PC-3 (cell line): ENCODE measurements around the gene SLC45A3. TPM values are rescaled to one million over a fixed set of nuclear protein-coding genes. Genes with fewer than 3 reads are reported as not detected.

Experiments used
- ATAC-seq: fragments of 200-7000 bp; cut with Tn5 transposase; 2 replicates; pipeline ENCODE4 v1.9.1; 2020; ENCODE audit warnings: mild to moderate bottlenecking, moderate library complexity
- BruUV-seq: library from RNA; stranded (reverse); fragments of 400-500 nt; replicated peaks from 2 replicates; lab custom pipeline; 2021; lab: Mats Ljungman, UMichigan
- CTCF ChIA-PET: fragments of 300-600 bp; sonication (Branson Sonifier 250); formaldehyde crosslinking; loops from one replicate; lab custom pipeline; 2022; ENCODE audit warnings: antibody characterized with exemption; lab: Charles Lee
- POLR2A ChIA-PET: fragments of 300-600 bp; sonication (Branson Sonifier 250); formaldehyde crosslinking; loops from one replicate; lab custom pipeline; 2022; ENCODE audit warnings: antibody characterized with exemption; ENCODE audit not compliant: unreplicated experiment; lab: Charles Lee
- DNase-seq: peaks from one replicate; pipeline ENCODE4 v3.0.0-alpha.2; 2015
- H2AFZ ChIP-seq: fragments of 300-600 bp; sonication (generic); 2 replicates; pipeline ENCODE4 v1.6.0; 2016; ENCODE audit warnings: antibody characterized with exemption, low read length
- H3F3A ChIP-seq: fragments of 300-600 bp; sonication (generic); one replicate; pipeline ENCODE4 v1.6.0; 2017; ENCODE audit warnings: antibody characterized with exemption, low read length, control low read depth, mild to moderate bottlenecking; ENCODE audit not compliant: unreplicated experiment
- H3K27ac ChIP-seq: fragments of 300-600 bp; sonication (generic); 2 replicates; pipeline ENCODE4 v1.5.1; 2016; ENCODE audit warnings: mild to moderate bottlenecking, low read length
- H3K27me3 ChIP-seq: fragments of 300-600 bp; sonication (generic); 2 replicates; pipeline ENCODE4 v1.6.1; 2016; ENCODE audit warnings: low read length, mixed read lengths
- H3K36me3 ChIP-seq: fragments of 300-600 bp; sonication (generic); 2 replicates; pipeline ENCODE4 v1.6.1; 2016; ENCODE audit warnings: low read depth, mixed run types, low read length, mixed read lengths
- H3K4me1 ChIP-seq: fragments of 300-600 bp; sonication (generic); 2 replicates; pipeline ENCODE4 v1.5.1; 2016; ENCODE audit warnings: low read length; ENCODE audit not compliant: insufficient read depth
- H3K4me2 ChIP-seq: fragments of 300-600 bp; sonication (generic); 2 replicates; pipeline ENCODE4 v1.6.0; 2016; ENCODE audit warnings: low read length
- H3K4me3 ChIP-seq: fragments of 300-600 bp; sonication (generic); 2 replicates; pipeline ENCODE4 v1.5.1; 2016; ENCODE audit warnings: mild to moderate bottlenecking, low read length, mixed read lengths
- H3K79me2 ChIP-seq: fragments of 300-600 bp; sonication (generic); 2 replicates; pipeline ENCODE4 v1.6.1; 2017; ENCODE audit warnings: low read length, mixed read lengths
- H3K9ac ChIP-seq: fragments of 300-600 bp; sonication (generic); 2 replicates; pipeline ENCODE4 v1.6.0; 2016; ENCODE audit warnings: mild to moderate bottlenecking, low read length
- H3K9me2 ChIP-seq: fragments of 300-600 bp; sonication (generic); replicated peaks from 2 replicates; pipeline ENCODE4 v1.6.1; 2016; ENCODE audit warnings: mixed run types, low read length, mixed read lengths
- H3K9me3 ChIP-seq: fragments of 300-600 bp; sonication (generic); 2 replicates; pipeline ENCODE4 v1.6.1; 2016; ENCODE audit warnings: low read length, mixed read lengths
- H4K20me1 ChIP-seq: fragments of 300-600 bp; sonication (generic); 2 replicates; pipeline ENCODE4 v1.6.1; 2016; ENCODE audit warnings: low read length, mixed read lengths
- CTCF ChIP-seq: fragments of 300-600 bp; sonication (generic); conservative IDR thresholded peaks from 2 replicates; pipeline ENCODE4 v1.5.1; 2017; ENCODE audit warnings: antibody characterized with exemption, low read depth, mild to moderate bottlenecking, low read length
- EZH2 ChIP-seq: fragments of 300-600 bp; sonication (generic); IDR thresholded peaks from one replicate; pipeline ENCODE4 v1.6.1; 2017; ENCODE audit warnings: antibody characterized with exemption, mild to moderate bottlenecking, low read length; ENCODE audit not compliant: unreplicated experiment
- EZH2phosphoT487 ChIP-seq: fragments of 300-600 bp; sonication (generic); IDR thresholded peaks from 2 replicates; pipeline ENCODE4 v1.6.1; 2018; ENCODE audit warnings: mild to moderate bottlenecking, antibody characterized with exemption, low read length, borderline replicate concordance
- intact Hi-C: fragments of 100-400 bp; cut with micrococcal nuclease; formaldehyde crosslinking; loops from 2 replicates; pipeline ENCODE4 v1.9.0; 2023
- total RNA-seq: library from RNA; depleted of rRNA; stranded (reverse); fragments of >200 nt; gene quantifications from 2 replicates; pipeline ENCODE4 v1.2.3, GENCODE V29; 2014

Gene SLC45A3
- total RNA-seq, 1 experiment from 2014 or later: 33.2 TPM

- H2AFZ ChIP-seq: no peak overlapping the region
- DNase-seq: no peak
- no peaks in the 10 kb centered on the region for H3K27me3 ChIP-seq
- H3K4me2 ChIP-seq: no peak overlapping the region
- no peaks in the 10 kb centered on the region for H3K79me2 ChIP-seq
- intact Hi-C loops: no loop called here
- no peaks in the 10 kb centered on the region for H3K9me3 ChIP-seq
- peaks cover 9% of the 10 kb centered on the region; the same call in 1 of the 2 replicates for H3K4me1 ChIP-seq
- peaks cover 71% of the 10 kb centered on the region for H3K36me3 ChIP-seq
- BruUV-seq: no TSS peak
- no peak overlapping the region for H3K9ac ChIP-seq
- no peaks in the 10 kb centered on the region; the same call in 1 of the 2 replicates for H4K20me1 ChIP-seq
- TF ChIP-seq EZH2phosphoT487: no peak
- TF ChIP-seq EZH2: no peak
- no peak for TF ChIP-seq CTCF
- no peaks in the 10 kb centered on the region for H3K9me2 ChIP-seq
- ChIA-PET CTCF (no interaction called here), POLR2A (no interaction called here)
- no peak for ATAC-seq
- H3F3A ChIP-seq: no peaks in the 10 kb centered on the region
- H3K4me3 ChIP-seq: no peak overlapping the region
- H3K27ac ChIP-seq: no peak overlapping the region
These were observed 38.7 kb upstream of the SLC45A3 start for GRCh38 chr1:205719015-205719414.

- BruUV-seq: no TSS peak
- Histone ChIP-seq H3K9me2 (no peaks in the 10 kb centered on the region), H3K27ac (no peak overlapping the region), H2AFZ (no peak overlapping the region), H3K4me2 (no peak overlapping the region), H3F3A (no peaks in the 10 kb centered on the region), H3K4me3 (no peak overlapping the region), H3K9me3 (no peaks in the 10 kb centered on the region), H3K4me1 (peaks cover 9% of the 10 kb centered on the region; the same call in 1 of the 2 replicates), H3K36me3 (peaks cover 64% of the 10 kb centered on the region), H3K27me3 (no peaks in the 10 kb centered on the region), H4K20me1 (no peaks in the 10 kb centered on the region), H3K79me2 (no peaks in the 10 kb centered on the region), H3K9ac (no peak overlapping the region)
- ChIA-PET POLR2A (no interaction called here), CTCF (no interaction called here)
- no peak for TF ChIP-seq EZH2phosphoT487
- TF ChIP-seq EZH2: no peak
- TF ChIP-seq CTCF: no peak
- ATAC-seq (no peak), DNase-seq (no peak)
- intact Hi-C loops: no loop called here
These were observed 36.2 kb upstream of the SLC45A3 start for GRCh38 chr1:205716371-205717132.

GRCh38 chr1:205715628-205716027 is 35.3 kb upstream of the SLC45A3 start:
- no peak overlapping the region for H2AFZ ChIP-seq
- CTCF ChIA-PET: no interaction called here
- TF ChIP-seq CTCF: no peak
- no peak for TF ChIP-seq EZH2
- TF ChIP-seq EZH2phosphoT487: no peak
- H3K4me1 ChIP-seq: peaks cover 9% of the 10 kb centered on the region; the same call in 1 of the 2 replicates
- POLR2A ChIA-PET: interaction anchor here (0.6 kb wide), 1 partner anchor 20 kb away, joined by 5 read pairs; no protein-coding TSS in a partner anchor
- DNase-seq (no peak), ATAC-seq (no peak)
- H3K27ac ChIP-seq: no peak overlapping the region
- intact Hi-C loops: no loop called here
- H3K36me3 ChIP-seq: peaks cover 58% of the 10 kb centered on the region
- no peaks in the 10 kb centered on the region for H4K20me1 ChIP-seq
- no peak overlapping the region for H3K4me2 ChIP-seq
- no TSS peak for BruUV-seq
- no peaks in the 10 kb centered on the region for H3F3A ChIP-seq
- no peaks in the 10 kb centered on the region for H3K9me2 ChIP-seq
- H3K4me3 ChIP-seq: no peak overlapping the region
- H3K79me2 ChIP-seq: no peaks in the 10 kb centered on the region
- no peak overlapping the region for H3K9ac ChIP-seq
- H3K9me3 ChIP-seq: no peaks in the 10 kb centered on the region
- H3K27me3 ChIP-seq: no peaks in the 10 kb centered on the region
